ENCODE results near the gene TBKBP1. TPM values are rescaled to one million over a fixed set of nuclear protein-coding genes. Genes with fewer than 3 reads are reported as not detected.

The TBKBP1 gene
- total RNA-seq, 3 donors from 2014 or later = 4.5 to 11.5 (median 8.3) TPM

- DNase-seq (ENCODE audit: low spot score in 2 of 2) = no peak
- no peaks in the 10 kb centered on the region for H3K9me3 ChIP-seq
- no peaks in the 10 kb centered on the region for H3K36me3 ChIP-seq
- intact Hi-C loops (cut with DNase I; ENCODE audit: low total_unique reads) = no loop called here
- H3K4me3 ChIP-seq = no peak overlapping the region
- TF ChIP-seq POLR2AphosphoS5 (IDR thresholded peaks at IDR 0.05) (no peak), POLR2A (IDR thresholded peaks at IDR 0.05) (no peak)
- TF ChIP-seq, protein P1, sequence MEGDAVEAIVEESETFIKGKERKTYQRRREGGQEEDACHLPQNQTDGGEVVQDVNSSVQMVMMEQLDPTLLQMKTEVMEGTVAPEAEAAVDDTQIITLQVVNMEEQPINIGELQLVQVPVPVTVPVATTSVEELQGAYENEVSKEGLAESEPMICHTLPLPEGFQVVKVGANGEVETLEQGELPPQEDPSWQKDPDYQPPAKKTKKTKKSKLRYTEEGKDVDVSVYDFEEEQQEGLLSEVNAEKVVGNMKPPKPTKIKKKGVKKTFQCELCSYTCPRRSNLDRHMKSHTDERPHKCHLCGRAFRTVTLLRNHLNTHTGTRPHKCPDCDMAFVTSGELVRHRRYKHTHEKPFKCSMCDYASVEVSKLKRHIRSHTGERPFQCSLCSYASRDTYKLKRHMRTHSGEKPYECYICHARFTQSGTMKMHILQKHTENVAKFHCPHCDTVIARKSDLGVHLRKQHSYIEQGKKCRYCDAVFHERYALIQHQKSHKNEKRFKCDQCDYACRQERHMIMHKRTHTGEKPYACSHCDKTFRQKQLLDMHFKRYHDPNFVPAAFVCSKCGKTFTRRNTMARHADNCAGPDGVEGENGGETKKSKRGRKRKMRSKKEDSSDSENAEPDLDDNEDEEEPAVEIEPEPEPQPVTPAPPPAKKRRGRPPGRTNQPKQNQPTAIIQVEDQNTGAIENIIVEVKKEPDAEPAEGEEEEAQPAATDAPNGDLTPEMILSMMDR (IDR thresholded peaks at IDR 0.05) = no peak
- no peaks in the 10 kb centered on the region for H3K27me3 ChIP-seq
- H3K27ac ChIP-seq = peak overlapping the region in 1 of 2 donors; percentile 38
- H3K4me1 ChIP-seq = no peaks in the 10 kb centered on the region
Observed at GRCh38 chr17:47685556-47686275, 8.2 kb upstream of the TBKBP1 start.

GRCh38 chr17:47686276-47686635 is 7.7 kb upstream of the TBKBP1 start:
- Histone ChIP-seq H3K27me3 (no peaks in the 10 kb centered on the region), H3K36me3 (no peaks in the 10 kb centered on the region), H3K4me3 (no peak overlapping the region), H3K4me1 (no peaks in the 10 kb centered on the region), H3K9me3 (no peaks in the 10 kb centered on the region), H3K27ac (peak overlapping the region in 1 of 2 donors; percentile 35)
- no peak for DNase-seq (ENCODE audit: low spot score in 2 of 2)
- TF ChIP-seq POLR2AphosphoS5 (IDR thresholded peaks at IDR 0.05) (no peak), POLR2A (IDR thresholded peaks at IDR 0.05) (no peak)
- TF ChIP-seq, protein P1 (IDR thresholded peaks at IDR 0.05) = no peak
- intact Hi-C loops (cut with DNase I; ENCODE audit: low total_unique reads) = no loop called here

- H3K27ac ChIP-seq = peak overlapping the region in 1 of 2 donors; percentile 35
- H3K27me3 ChIP-seq = no peaks in the 10 kb centered on the region
- H3K4me3 ChIP-seq = no peak overlapping the region
- intact Hi-C loops (cut with DNase I; ENCODE audit: low total_unique reads) = no loop called here
- no peak for DNase-seq (ENCODE audit: low spot score in 2 of 2)
- no peaks in the 10 kb centered on the region for H3K9me3 ChIP-seq
- no peak for TF ChIP-seq POLR2A (IDR thresholded peaks at IDR 0.05)
- TF ChIP-seq, protein P1 (IDR thresholded peaks at IDR 0.05) = no peak
- no peak for TF ChIP-seq POLR2AphosphoS5 (IDR thresholded peaks at IDR 0.05)
- no peaks in the 10 kb centered on the region for H3K36me3 ChIP-seq
- H3K4me1 ChIP-seq = no peaks in the 10 kb centered on the region
Observed at GRCh38 chr17:47686664-47687327, 7.2 kb upstream of the TBKBP1 start.

- no peak overlapping the region for H3K4me3 ChIP-seq
- TF ChIP-seq POLR2AphosphoS5 (IDR thresholded peaks at IDR 0.05) = no peak
- intact Hi-C loops (cut with DNase I; ENCODE audit: low total_unique reads) = no loop called here
- no peaks in the 10 kb centered on the region for H3K4me1 ChIP-seq
- H3K9me3 ChIP-seq = no peaks in the 10 kb centered on the region
- peak overlapping the region in 1 of 2 donors; percentile 35 for H3K27ac ChIP-seq
- no peak for DNase-seq (ENCODE audit: low spot score in 2 of 2)
- no peaks in the 10 kb centered on the region for H3K36me3 ChIP-seq
- no peaks in the 10 kb centered on the region for H3K27me3 ChIP-seq
Observed at GRCh38 chr17:47687328-47687690, 6.7 kb upstream of the TBKBP1 start.

GRCh38 chr17:47687748-47688147 is 6.2 kb upstream of the TBKBP1 start:
- Histone ChIP-seq H3K4me3 (no peak overlapping the region), H3K9me3 (no peaks in the 10 kb centered on the region), H3K4me1 (no peaks in the 10 kb centered on the region), H3K27ac (peak overlapping the region in 1 of 2 donors; percentile 35), H3K27me3 (no peaks in the 10 kb centered on the region), H3K36me3 (no peaks in the 10 kb centered on the region)
- DNase-seq (ENCODE audit: low spot score in 2 of 2) = no peak
- intact Hi-C loops (cut with DNase I; ENCODE audit: low total_unique reads) = no loop called here
- TF ChIP-seq, protein P1 (IDR thresholded peaks at IDR 0.05) = no peak
- TF ChIP-seq POLR2A (IDR thresholded peaks at IDR 0.05) (no peak), POLR2AphosphoS5 (IDR thresholded peaks at IDR 0.05) (no peak)

Measured in breast epithelium (tissue), 4 donors.